ENCODE data around the gene PLEKHA7.
A peak's percentile ranks its signal among the peaks of the same experiment; 100 is the strongest.

Gene PLEKHA7

DNA sequence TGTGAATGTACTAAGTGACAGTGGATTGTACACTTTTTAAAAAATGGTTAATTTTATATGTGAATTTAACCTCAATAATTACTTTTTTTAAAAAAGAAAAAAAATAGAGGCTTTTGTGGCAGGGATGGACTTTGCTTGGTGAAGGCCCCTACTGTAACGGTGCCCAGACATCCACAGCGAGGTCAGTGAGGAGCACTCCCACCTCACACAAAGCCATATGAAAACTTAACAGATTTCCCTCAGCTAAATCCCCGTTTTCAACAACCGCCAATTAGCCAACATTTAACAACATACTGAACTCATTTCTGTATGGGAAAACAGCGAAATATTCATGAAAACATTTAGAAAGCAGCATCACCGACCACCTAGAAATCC lies 276.4 kb downstream of the PLEKHA7 start:
- no peak for DNase-seq
- TF ChIP-seq, protein P1, sequence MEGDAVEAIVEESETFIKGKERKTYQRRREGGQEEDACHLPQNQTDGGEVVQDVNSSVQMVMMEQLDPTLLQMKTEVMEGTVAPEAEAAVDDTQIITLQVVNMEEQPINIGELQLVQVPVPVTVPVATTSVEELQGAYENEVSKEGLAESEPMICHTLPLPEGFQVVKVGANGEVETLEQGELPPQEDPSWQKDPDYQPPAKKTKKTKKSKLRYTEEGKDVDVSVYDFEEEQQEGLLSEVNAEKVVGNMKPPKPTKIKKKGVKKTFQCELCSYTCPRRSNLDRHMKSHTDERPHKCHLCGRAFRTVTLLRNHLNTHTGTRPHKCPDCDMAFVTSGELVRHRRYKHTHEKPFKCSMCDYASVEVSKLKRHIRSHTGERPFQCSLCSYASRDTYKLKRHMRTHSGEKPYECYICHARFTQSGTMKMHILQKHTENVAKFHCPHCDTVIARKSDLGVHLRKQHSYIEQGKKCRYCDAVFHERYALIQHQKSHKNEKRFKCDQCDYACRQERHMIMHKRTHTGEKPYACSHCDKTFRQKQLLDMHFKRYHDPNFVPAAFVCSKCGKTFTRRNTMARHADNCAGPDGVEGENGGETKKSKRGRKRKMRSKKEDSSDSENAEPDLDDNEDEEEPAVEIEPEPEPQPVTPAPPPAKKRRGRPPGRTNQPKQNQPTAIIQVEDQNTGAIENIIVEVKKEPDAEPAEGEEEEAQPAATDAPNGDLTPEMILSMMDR (IDR thresholded peaks at IDR 0.05) = no peak
- H3K4me1 ChIP-seq = peaks cover 0 to 38% (median 28%) of the 10 kb centered on the region in 4 donors
- H3K27me3 ChIP-seq = no peaks in the 10 kb centered on the region
- H3K9me3 ChIP-seq = no peaks in the 10 kb centered on the region
- H3K27ac ChIP-seq = peak overlapping the region; percentile 94
- peak overlapping the region; percentile 63 to 65 for H3K4me3 ChIP-seq
- peaks cover 0 to 10% (median 0%) of the 10 kb centered on the region in 3 donors for H3K36me3 ChIP-seq
- intact Hi-C loops (cut with DNase I; ENCODE audit: low total_unique reads) = no loop called here

Measured in tibial artery (tissue), 4 donors.